ENCODE measurements around the gene SLC16A14.

DNA sequence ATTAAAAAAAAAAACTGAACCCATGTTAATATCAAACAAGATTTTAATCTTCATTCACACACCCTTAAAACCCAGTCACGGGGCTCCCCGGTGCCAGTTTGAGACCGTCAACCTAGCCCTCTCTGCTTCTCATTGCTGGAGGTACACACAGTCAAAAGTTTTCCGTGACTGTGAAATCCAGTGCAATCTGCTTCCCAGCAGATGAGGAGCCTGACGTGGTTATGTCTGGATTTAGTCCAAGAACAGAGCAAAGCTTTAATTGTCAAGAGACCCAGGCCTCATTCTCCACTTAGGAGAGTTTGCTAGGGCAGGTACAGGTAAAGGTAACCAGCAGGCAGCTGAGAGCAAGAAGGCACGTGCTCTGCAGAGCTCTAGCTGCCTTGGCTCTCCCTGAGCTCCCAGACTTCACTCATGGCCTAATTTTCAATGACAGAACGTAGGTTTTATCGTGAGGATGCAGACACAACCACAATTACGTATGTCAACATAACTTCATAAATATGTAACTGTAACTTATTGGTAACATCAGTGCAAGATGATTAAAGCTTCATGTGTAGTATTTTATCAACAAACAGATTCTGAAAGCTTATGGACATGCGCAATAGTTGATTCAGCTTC is 56.3 kb downstream of the SLC16A14 start:
- TF ChIP-seq, protein P1, sequence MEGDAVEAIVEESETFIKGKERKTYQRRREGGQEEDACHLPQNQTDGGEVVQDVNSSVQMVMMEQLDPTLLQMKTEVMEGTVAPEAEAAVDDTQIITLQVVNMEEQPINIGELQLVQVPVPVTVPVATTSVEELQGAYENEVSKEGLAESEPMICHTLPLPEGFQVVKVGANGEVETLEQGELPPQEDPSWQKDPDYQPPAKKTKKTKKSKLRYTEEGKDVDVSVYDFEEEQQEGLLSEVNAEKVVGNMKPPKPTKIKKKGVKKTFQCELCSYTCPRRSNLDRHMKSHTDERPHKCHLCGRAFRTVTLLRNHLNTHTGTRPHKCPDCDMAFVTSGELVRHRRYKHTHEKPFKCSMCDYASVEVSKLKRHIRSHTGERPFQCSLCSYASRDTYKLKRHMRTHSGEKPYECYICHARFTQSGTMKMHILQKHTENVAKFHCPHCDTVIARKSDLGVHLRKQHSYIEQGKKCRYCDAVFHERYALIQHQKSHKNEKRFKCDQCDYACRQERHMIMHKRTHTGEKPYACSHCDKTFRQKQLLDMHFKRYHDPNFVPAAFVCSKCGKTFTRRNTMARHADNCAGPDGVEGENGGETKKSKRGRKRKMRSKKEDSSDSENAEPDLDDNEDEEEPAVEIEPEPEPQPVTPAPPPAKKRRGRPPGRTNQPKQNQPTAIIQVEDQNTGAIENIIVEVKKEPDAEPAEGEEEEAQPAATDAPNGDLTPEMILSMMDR (IDR thresholded peaks at IDR 0.05), result no peak
- no peak for TF ChIP-seq POLR2A (IDR thresholded peaks at IDR 0.05)
